Thyroid gland (tissue), 4 donors: ENCODE data around the gene RASSF4. TPM values are rescaled to one million over a fixed set of nuclear protein-coding genes. Genes with fewer than 3 reads are reported as not detected.

Experiments
- DNase-seq, 2 donors: peaks; one replicate each; pipeline ENCODE4 v3.0.0-alpha.2; 2019
- H3K27ac ChIP-seq, 3 donors: fragments of 200-600 bp; sonication (generic); 1 replicate in 2 of 3; 2 replicates in 1 of 3; pipeline ENCODE4 v1.5.1; 2016 to 2019; ENCODE audit warnings: mild to moderate bottlenecking in 1 of 3, moderate library complexity in 1 of 3
- H3K27me3 ChIP-seq: fragments of 200-600 bp; sonication (generic); one replicate; pipeline ENCODE4 v1.5.1; 2019
- H3K36me3 ChIP-seq, 2 donors: fragments of 200-600 bp; sonication (generic); one replicate each; pipeline ENCODE4 v1.5.1; 2016 to 2019
- H3K4me1 ChIP-seq, 2 donors: fragments of 200-600 bp; sonication (generic); one replicate each; pipeline ENCODE4 v1.5.1; 2017 to 2019
- H3K4me3 ChIP-seq, 3 donors: fragments of 200-600 bp; sonication (generic); replicated peaks in 1 of 3; 1 replicate in 2 of 3; 2 replicates in 1 of 3; pipeline ENCODE4 v1.5.1; 2016; ENCODE audit warnings: mild to moderate bottlenecking in 1 of 3
- H3K9me3 ChIP-seq: fragments of 200-600 bp; sonication (generic); one replicate; pipeline ENCODE4 v1.5.1; 2017
- POLR2A ChIP-seq, 2 donors: fragments of 450-650 bp; IDR thresholded peaks; one replicate each; pipeline ENCODE4 v1.6.1; 2017; ENCODE audit warnings: antibody characterized with exemption in 2 of 2, mild to moderate bottlenecking in 2 of 2, moderate library complexity in 1 of 2
- WGBS, 2 donors: methylation state at CpG; one replicate each; pipeline ENCODE4 v1.1.5; 2017; 5-methylcytosine and 5-hydroxymethylcytosine counted together
- intact Hi-C: fragments of 100-400 bp; cut with DNase I; formaldehyde crosslinking; loops from one replicate; pipeline ENCODE4 v1.15.1; 2023
- total RNA-seq, 4 donors: library from RNA; depleted of rRNA; stranded (reverse); fragments of >200 nt; gene quantifications; one replicate each; pipeline ENCODE4 v1.2.3, GENCODE V29; 2016
- TF ChIP-seq, protein P1 (sequence below), 6 experiments: fragments of 200-600 bp in 3 of 6; fragments of 450-650 bp in 3 of 6; sonication (generic) in 3 of 6; IDR thresholded peaks; one replicate each; pipeline ENCODE4 v1.5.1; 2016 to 2019; ENCODE audit warnings: antibody characterized with exemption in 6 of 6, mild to moderate bottlenecking in 2 of 6, inconsistent platforms in 1 of 6, moderate library complexity in 1 of 6

RASSF4 gene
- total RNA-seq, 4 donors from 2014 or later, result 175 to 226 (median 203) TPM

DNA sequence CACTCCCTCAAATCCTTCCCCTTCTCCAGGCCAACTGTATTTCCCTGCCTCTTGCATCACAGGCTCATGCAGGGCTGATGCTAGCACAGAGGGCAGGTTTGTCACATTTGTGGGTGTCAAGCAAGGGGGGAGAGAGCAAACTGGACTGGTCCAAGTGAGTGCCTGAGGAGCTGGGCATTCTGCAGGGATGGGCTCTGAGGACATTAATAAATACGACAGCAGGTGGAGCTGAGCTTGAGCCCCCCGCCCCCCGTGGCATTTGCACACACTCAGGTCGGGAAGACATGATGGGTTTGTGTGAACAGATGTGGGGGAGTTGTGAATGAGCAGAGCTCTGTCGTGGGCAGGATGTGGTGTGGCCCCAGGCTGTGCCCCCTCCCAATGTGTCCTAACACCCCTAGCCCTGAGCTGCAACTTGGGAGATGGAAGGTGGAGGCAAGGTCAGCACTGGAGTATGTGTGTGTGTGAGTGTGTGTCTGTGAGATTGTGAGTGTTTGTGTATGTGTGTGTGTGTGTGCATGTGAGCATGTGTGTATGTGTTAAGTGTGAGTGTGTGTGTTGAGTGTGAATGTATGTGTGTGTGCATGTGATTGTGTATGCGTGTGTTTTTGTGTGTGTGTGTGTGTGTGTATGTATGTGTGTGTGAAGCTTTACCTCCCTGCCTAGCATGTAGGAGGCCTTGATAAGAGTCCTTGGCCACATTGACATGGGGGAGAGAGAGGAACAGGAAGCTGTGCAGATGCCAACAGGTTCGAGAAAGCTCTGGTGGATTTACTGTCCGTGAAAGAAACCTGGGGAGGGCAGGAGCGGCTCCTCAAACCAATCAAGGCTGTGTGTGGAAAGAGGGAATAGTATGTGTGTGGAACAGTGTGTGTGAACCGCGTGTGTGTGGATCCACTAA, 9.1 kb downstream of the RASSF4 start:
- 68 to 77% methylated on average over 11 of the region's 11 CpGs for WGBS, 2 donors
- Histone ChIP-seq H3K27ac (peak overlapping the region; percentile 93 to 97 (median 96)), H3K9me3 (no peaks in the 10 kb centered on the region), H3K36me3 (peaks cover 26 to 31% of the 10 kb centered on the region in 2 donors), H3K4me1 (peaks cover 74 to 84% of the 10 kb centered on the region in 2 donors), H3K27me3 (no peaks in the 10 kb centered on the region), H3K4me3 (no peak overlapping the region)
- peak in 1 of 2 donors; percentile 16 for DNase-seq
- TF ChIP-seq POLR2A (IDR thresholded peaks at IDR 0.05), result no peak
- TF ChIP-seq, protein P1, sequence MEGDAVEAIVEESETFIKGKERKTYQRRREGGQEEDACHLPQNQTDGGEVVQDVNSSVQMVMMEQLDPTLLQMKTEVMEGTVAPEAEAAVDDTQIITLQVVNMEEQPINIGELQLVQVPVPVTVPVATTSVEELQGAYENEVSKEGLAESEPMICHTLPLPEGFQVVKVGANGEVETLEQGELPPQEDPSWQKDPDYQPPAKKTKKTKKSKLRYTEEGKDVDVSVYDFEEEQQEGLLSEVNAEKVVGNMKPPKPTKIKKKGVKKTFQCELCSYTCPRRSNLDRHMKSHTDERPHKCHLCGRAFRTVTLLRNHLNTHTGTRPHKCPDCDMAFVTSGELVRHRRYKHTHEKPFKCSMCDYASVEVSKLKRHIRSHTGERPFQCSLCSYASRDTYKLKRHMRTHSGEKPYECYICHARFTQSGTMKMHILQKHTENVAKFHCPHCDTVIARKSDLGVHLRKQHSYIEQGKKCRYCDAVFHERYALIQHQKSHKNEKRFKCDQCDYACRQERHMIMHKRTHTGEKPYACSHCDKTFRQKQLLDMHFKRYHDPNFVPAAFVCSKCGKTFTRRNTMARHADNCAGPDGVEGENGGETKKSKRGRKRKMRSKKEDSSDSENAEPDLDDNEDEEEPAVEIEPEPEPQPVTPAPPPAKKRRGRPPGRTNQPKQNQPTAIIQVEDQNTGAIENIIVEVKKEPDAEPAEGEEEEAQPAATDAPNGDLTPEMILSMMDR (IDR thresholded peaks at IDR 0.05), result no peak
- intact Hi-C loops, result no loop called here

DNA sequence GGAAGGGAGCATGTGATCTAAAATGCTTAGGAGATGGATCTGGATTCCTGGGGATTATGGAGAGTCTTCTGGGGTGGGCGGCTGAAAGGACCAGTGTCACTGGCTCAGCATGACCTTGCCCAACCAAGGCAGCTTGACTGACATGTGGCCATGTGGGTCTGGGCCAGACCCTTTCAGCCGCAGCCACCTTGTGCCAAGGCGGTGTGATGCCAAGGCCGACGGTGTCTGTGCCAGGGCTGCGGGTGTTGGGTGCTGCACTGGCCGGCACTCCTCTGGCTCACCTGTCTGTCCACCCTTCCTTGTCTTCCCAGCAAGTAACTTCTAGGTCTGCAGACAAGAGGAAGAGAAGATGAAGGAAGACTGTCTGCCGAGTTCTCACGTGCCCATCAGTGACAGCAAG, 10.3 kb downstream of the RASSF4 start:
- H3K4me3 ChIP-seq, result no peak overlapping the region
- H3K4me1 ChIP-seq, result peaks cover 77 to 84% of the 10 kb centered on the region in 2 donors
- H3K36me3 ChIP-seq, result peaks cover 26 to 31% of the 10 kb centered on the region in 2 donors
- no peaks in the 10 kb centered on the region for H3K27me3 ChIP-seq
- no peaks in the 10 kb centered on the region for H3K9me3 ChIP-seq
- peak overlapping the region in 2 of 3 donors; percentile 41 to 97 for H3K27ac ChIP-seq
- 91 to 100% methylated on average over 4 to 9 of the region's 9 CpGs for WGBS, 2 donors
- no peak for TF ChIP-seq POLR2A (IDR thresholded peaks at IDR 0.05)
- TF ChIP-seq, protein P1 (IDR thresholded peaks at IDR 0.05), result no peak
- peak in 1 of 2 donors; percentile 13 for DNase-seq
- intact Hi-C loops, result no loop called here

DNA sequence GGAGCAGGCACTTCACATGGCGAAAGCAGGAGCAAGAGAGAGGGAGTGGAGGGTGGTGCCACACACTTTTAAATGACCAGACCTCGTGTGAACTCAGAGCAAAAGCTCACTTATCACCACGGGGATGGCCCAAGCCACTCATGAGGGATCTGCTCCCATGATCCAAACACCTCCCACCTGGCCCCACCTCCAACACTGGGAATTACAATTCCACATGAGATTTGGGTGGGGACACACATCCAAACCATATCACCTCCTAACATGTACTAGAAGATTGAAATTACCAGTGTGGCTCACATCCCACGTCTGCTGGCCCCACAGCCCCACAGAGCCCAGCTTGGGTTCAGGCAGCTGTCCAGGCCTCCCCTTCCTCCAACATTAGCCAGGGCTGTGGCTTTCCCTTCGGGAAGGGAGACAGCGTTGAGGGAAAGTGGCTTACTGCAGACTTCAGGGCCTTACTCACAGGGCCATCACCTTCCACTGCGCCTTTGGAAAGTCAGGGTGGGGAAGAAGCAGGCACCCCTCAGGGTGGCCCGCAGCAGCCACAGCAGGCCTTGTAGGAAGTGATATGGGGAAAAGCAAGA, 11.3 kb downstream of the RASSF4 start:
- H3K27ac ChIP-seq, result peak overlapping the region in 2 of 3 donors; percentile 95 to 97
- H3K4me1 ChIP-seq, result peaks cover 72 to 84% of the 10 kb centered on the region in 2 donors
- DNase-seq, result peak in 1 of 2 donors; percentile 3
- intact Hi-C loops, result no loop called here
- TF ChIP-seq POLR2A (IDR thresholded peaks at IDR 0.05), result no peak
- TF ChIP-seq, protein P1 (IDR thresholded peaks at IDR 0.05), result no peak
- peaks cover 29 to 34% of the 10 kb centered on the region in 2 donors for H3K36me3 ChIP-seq
- H3K4me3 ChIP-seq, result no peak overlapping the region
- no peaks in the 10 kb centered on the region for H3K9me3 ChIP-seq
- 89 to 93% methylated on average over 8 of the region's 8 CpGs for WGBS, 2 donors
- H3K27me3 ChIP-seq, result no peaks in the 10 kb centered on the region

DNA sequence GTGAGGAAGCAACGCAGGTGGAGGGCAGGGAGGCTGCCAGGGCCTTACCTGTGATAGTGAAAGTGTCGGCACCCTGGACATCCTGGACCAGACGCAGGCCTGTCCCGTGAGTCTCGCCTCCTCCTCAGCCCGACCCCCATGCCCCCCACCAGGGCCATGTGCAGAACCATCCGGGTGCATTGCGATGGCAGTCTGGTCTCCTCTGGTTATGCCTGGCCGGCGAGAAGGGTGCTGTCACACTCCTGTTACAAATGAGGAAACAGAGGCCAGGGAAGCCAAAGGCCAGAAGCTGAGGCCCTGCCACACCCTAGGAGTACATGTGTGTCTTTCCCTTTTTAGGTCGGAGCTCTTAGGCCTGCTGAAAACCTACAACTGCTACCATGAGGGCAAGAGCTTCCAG, 11.8 kb downstream of the RASSF4 start:
- WGBS, 2 donors, result 88 to 94% methylated on average over 2 to 10 of the region's 11 CpGs
- H3K9me3 ChIP-seq, result no peaks in the 10 kb centered on the region
- intact Hi-C loops, result no loop called here
- peak overlapping the region in 2 of 3 donors; percentile 95 to 97 for H3K27ac ChIP-seq
- DNase-seq, result peak in 1 of 2 donors; percentile 5
- peaks cover 33 to 39% of the 10 kb centered on the region in 2 donors for H3K36me3 ChIP-seq
- TF ChIP-seq, protein P1 (IDR thresholded peaks at IDR 0.05), result no peak
- TF ChIP-seq POLR2A (IDR thresholded peaks at IDR 0.05), result no peak
- H3K27me3 ChIP-seq, result no peaks in the 10 kb centered on the region
- peaks cover 72 to 83% of the 10 kb centered on the region in 2 donors for H3K4me1 ChIP-seq
- H3K4me3 ChIP-seq, result no peak overlapping the region
